GM23338 (cell line): ENCODE measurements around the gene PNLIPRP2.

ENCODE experiments used
- CREB1 ChIP-seq: fragments of 250-450 bp; sonication (Bioruptor Pico); IDR thresholded peaks from 2 replicates; pipeline ENCODE4 v1.5.0; 2020; ENCODE audit warnings: low read depth, mild to moderate bottlenecking, moderate library complexity
- EZH2 ChIP-seq: fragments of 200-600 bp; sonication (generic); IDR thresholded peaks from one replicate; pipeline ENCODE4 v1.8.0; 2017; ENCODE audit warnings: antibody characterized with exemption, mild to moderate bottlenecking, low read depth; ENCODE audit not compliant: unreplicated experiment
- EZH2phosphoT487 ChIP-seq: fragments of 200-600 bp; sonication (generic); IDR thresholded peaks from one replicate; pipeline ENCODE4 v1.8.1; 2018; ENCODE audit warnings: antibody characterized with exemption; ENCODE audit not compliant: unreplicated experiment
- JUNB ChIP-seq: IDR thresholded peaks from one replicate; pipeline ENCODE4 v1.6.1; 2016; ENCODE audit warnings: antibody characterized with exemption; ENCODE audit not compliant: unreplicated experiment
- POLR2AphosphoS5 ChIP-seq: IDR thresholded peaks from 2 replicates; pipeline ENCODE4 v1.6.1; 2016; ENCODE audit warnings: antibody characterized with exemption, low read depth
- ZNF114 ChIP-seq: fragments of 250-450 bp; sonication (Bioruptor Pico); IDR thresholded peaks from 2 replicates; pipeline ENCODE4 v1.5.0; 2020; ENCODE audit warnings: mild to moderate bottlenecking, moderate library complexity
- TF ChIP-seq, protein P1 (sequence below), 2 experiments: fragments of 200-600 bp in 1 of 2; sonication (generic) in 1 of 2; conservative IDR thresholded peaks; 2 replicates each; pipeline versions ENCODE4 v1.5.1 to v1.6.1; 2016 to 2017; ENCODE audit warnings: antibody characterized with exemption in 2 of 2, low read depth in 2 of 2, mild to moderate bottlenecking in 2 of 2, moderate library complexity in 1 of 2

DNA sequence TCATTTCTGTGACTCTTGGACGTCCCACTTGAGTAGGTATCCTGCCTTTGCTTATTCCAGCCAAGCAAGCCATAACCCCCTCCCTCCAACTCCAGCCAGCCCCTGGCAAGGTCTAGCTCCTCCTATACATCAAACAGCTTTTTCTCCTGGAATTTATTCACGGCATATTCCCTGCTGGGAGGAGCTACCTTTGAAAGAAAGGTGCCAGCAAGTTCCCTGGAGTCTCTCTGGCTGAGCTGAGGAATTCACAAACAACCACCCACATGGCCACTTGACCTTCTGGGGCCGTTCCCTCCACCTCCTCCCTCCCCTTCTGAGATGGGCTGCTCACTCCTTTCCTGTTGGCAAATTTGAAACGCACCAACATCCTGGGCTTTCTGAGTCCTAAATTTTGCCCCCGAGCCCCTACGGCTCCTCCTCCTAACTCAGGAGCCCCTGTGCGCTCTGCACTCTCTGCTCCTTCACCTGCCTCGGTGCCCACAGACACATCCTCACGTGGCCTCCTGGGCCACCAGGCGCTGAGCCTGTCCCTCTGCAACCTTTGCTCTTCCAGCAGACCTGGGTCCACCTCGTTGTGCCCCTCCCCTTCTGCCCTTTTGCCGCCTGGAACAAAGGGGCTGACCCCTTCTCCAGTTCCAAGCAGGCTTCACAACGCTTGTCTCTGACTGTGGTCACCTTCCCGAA is 73.6 kb downstream of the PNLIPRP2 start:
- TF ChIP-seq, protein P1, sequence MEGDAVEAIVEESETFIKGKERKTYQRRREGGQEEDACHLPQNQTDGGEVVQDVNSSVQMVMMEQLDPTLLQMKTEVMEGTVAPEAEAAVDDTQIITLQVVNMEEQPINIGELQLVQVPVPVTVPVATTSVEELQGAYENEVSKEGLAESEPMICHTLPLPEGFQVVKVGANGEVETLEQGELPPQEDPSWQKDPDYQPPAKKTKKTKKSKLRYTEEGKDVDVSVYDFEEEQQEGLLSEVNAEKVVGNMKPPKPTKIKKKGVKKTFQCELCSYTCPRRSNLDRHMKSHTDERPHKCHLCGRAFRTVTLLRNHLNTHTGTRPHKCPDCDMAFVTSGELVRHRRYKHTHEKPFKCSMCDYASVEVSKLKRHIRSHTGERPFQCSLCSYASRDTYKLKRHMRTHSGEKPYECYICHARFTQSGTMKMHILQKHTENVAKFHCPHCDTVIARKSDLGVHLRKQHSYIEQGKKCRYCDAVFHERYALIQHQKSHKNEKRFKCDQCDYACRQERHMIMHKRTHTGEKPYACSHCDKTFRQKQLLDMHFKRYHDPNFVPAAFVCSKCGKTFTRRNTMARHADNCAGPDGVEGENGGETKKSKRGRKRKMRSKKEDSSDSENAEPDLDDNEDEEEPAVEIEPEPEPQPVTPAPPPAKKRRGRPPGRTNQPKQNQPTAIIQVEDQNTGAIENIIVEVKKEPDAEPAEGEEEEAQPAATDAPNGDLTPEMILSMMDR (conservative IDR thresholded peaks at IDR 0.05; ENCODE audit: low read depth in 2 of 2): no peak
- TF ChIP-seq CREB1 (CRISPR knock-in tag) (no peak), JUNB (no peak), EZH2 (no peak), EZH2phosphoT487 (no peak), ZNF114 (no peak), POLR2AphosphoS5 (no peak)
